Stimulated activated CD4-positive, alpha-beta T cell treated with anti-CD3 and anti-CD28 coated beads, TNF-alpha, amount 100 ng/mL, for 4 hours (primary cell): ENCODE data around the gene ZNF710.

Experiments
- DNase-seq, 3 experiments: peaks; one replicate each; pipeline ENCODE4 v3.0.0-alpha.2; 2020; ENCODE audit warnings: low read depth in 3 of 3

Gene ZNF710

DNA sequence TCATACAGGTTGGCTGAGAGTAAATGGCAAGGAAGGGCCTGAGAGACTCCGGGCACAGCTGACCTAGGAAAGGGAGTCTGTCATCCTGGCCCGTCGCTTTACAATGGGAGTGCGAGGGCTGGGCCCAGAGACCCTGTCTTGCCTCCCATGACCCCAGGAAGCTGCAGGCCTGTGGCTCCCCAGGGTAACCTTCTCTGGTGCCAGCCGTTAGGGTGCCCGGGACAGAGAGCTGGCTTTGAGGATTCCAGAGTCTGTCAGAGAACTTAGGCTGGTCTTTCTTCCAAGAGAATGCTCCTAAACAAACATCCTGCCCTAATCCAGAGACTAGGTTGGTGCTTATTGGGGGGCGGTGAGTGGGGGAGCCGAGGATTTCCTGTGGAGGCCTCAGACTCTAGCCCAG is 18.5 kb downstream of the ZNF710 start:
- no peak for DNase-seq

DNA sequence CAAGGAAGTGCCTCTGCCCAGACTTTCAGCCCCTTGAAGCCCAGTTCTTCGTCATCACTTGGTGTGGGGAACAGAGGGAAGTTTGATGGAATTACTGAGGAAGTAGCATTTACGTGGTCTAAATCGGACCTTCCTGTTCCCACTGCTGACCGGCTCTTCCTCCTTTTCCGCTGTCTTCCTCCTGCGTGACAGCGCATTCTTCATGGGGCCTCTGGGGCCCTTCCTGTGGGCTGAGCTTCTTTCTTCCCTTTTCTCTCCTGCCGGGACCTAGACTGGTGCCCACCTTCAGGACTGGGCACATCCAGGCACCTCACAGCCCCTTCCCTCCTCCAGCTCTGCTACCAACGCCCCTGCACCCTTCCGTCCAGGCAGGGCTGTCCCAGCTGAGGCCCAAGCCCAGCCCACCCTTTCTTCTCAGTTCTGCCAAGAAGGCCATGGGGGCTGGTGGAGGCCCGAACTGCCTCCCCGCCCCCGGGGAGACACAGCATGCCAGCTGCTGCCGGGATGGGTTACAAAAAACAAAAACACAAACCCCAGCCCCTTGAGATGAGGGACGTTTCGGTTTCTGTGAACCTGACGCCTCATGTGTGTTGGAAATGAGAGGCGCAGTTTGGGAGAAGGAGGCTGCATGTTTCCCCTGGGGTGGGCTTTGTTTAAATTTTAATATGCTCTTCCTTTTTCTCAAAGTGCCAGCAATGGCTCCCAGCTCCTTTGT is 19.1 kb downstream of the ZNF710 start:
- DNase-seq, result no peak

DNA sequence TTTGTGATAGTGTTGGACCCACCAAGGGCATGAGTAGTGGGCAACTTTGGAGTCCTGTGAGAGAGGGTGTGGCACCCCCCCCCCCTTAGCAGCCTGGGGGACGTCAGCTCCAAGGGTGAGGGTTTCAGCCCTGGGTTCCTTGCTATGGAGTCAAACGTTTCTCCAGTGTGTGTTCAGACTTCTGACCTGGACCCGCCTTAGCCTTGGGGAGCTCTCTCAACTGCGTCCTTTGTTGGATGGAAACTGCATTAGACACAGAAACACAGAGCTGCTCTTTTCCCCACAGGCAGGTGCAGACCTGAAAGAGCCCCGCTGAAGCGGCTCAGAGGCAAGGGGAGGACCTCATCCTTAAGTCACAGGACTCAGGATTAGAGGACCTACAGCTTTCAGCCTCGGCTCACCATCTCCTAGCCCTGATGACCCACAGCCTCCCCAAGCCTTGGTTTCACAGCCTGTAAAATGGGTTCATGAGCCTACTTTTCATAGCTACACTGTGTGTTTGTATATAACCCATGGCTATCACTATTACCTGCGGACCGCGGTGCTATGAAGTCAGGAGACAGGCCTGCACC is 19.9 kb downstream of the ZNF710 start:
- no peak for DNase-seq

DNA sequence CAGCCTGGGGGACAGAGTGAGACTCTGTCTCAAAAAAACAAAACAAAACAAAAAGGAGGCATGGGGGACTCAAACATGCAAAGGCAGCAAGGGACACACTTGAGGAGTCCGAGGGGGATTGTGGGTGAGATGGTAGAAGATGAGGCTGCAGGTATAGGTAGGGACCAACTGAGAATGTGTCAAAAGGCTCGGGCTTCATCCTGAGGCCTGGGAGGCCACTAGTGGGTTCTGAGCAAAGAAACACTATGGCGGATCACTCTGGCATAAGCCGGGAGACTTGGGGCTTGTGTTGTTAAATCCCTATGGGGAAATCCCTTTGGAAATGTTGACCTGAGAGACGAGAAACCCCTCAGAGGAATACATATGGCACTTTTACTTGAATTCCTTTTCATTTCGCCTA is 21.2 kb downstream of the ZNF710 start:
- no peak for DNase-seq

DNA sequence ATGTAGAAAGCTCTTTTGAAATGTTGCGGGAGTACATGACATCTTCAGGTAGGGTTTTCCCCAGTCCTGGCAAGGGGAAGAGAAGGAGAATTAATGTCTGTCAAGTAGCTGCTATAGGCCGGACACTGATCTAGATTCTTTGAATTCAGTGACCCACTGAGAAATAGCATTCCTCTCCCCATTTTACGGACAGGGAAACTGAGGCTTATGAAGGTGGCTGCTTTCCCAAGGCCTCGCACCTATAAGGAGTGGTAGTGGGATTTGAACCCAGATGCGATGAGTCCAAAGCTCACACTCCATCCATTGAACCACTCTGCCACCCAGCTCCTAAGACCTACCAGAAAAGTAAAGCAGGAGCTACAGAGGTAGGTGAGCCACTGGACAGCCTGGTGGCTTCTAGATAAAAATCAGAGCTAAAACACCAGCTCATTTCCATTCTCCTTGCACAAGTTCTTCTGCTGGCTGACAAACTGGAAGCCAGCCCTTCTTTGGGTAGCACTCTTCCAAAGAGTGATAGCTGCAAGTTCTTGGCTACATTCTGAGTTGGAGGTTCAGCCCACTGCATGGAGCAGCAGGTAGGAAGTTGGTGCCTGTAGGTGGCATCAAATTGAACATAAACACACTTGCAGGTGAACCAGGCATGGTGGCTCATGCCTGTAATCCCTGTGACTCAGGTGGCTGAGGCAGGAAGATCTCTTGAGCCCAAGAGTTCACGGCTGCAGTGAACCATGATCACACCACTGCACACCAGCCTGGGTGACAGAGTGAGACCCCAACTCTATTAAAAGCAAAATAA is 22.0 kb downstream of the ZNF710 start:
- no peak for DNase-seq

DNA sequence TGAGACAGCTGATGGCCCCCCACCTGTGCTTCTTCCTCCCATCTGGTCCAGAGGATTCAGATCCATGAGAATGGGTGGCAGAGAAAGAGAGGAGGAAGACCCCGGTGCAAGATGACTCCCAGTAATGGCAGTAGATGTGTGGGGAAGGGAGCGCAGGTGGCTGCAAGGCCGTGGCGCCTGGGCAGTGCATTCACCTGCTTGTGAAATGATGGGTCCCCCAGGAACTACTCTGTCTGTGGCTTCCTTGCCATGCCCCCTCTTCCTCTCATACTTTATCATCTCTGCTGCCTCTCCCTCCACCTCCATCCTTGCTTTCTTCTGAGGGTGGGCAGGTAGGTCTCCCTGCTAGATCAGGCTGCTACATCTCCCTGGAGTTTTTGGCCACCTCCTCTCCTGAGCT is 23.3 kb downstream of the ZNF710 start:
- no peak for DNase-seq

DNA sequence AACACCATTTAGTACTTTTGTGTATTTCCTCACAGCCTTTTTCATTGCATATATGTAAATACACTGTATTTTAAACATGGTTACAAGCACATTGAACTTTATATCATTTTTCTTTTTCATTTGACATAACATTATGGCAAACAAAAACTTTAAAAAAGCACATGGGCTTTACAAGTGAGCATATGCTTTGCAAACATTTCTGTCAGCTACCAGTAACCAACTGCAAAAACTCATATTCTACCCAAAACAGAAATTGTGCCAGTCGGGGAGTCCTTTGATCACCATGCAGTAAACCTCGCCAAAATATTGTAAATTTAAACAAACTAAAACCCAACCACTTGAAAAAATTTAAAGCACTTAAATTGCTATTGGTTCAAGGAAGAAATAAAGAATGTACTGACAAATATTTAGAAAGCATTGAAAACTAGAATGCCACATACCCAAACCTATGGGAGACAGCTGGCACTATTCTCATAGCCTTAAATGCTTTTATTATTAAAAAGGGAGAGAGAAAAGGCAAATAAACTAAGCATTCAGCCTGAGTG is 24.4 kb downstream of the ZNF710 start:
- DNase-seq, result no peak

DNA sequence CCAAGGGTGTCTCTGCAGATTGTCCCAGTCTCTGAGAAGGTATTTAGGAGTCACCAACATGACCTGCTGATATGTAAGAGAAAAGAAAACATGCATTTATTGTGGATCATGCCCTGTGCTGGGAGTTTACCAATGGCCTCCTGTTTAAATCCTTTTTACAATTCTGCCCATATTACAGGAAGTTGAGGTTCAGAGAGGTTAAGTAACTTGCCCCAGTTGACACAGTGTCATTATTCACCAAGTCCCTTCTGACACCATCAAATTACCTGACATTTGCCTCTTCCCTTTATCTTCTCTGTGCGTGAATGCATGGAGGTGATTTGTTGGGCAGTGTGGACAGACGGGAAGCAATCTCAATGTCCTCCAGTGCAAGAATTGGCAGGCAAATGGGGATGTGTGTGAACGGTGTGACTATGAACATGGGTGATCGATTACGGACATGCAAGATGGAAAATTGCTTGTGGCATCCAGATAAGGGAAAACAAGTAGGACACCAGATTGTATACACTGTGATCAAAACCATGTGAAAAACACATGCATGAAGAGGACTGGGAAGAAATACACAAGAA is 27.3 kb downstream of the ZNF710 start:
- no peak for DNase-seq

DNA sequence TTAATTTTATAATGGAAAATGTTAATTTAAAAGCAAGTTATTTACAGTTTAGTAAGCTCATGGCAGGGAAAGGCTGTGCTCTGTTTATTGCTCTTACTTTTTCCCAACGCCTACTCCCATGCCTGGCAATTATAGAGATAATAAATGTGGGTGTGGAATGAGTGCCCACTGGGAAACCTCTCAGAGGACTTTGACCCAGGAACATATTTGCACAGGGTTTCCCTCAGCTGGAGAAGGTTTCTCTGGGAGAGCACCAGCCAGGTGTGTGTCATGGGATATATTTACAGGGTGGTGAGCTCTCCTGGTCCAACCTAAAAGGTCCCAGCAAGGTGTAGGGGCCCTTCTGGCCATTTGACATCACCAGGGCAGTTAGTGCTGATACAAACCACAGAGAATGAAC is 27.9 kb downstream of the ZNF710 start:
- DNase-seq, result no peak

DNA sequence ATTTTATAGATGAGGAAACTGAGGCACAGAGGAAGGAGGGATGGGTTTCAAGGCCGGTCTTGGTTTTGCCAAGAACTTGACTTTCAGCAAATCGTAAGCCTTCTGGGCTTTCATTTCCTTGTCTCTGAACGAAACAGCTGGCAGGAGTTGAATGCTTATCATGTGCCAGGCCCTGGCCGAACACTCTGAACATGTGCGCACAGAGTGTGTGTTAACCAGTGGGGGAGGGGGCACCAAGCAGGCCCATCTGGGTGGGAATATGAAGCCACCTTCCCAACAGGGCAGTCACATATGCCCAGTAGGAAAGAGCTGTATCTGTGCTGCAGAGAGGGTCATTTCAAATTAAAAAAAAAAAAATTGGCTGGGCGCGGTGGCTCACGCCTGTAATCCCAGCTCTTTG is 29.3 kb downstream of the ZNF710 start:
- DNase-seq, result no peak

DNA sequence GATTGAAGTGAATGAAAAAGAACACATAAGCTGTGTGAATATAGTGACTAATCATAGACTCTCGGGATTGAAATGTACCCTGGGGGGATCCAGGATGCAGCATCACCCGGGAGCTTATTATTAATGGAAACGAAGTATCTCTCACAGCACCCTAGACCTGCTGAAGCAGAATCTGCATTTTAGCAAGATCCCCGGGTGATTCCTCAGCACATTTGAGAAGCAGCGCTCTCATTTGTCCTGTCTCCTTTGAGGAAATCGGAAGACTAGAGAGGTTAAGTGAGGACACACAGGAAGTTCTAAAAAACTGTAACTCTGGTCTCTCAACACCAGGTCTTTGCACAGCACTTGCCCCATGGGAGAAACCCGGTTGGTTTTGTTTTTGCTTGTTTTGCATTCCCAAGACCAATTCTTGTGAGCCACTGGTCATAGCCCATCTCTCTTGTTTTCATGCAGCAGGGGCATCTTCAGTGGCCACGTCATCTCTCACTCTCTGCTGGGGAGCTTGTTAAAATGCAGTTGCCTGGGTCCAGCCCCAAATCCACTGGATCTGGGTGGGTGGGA is 30.2 kb downstream of the ZNF710 start:
- DNase-seq, result no peak

DNA sequence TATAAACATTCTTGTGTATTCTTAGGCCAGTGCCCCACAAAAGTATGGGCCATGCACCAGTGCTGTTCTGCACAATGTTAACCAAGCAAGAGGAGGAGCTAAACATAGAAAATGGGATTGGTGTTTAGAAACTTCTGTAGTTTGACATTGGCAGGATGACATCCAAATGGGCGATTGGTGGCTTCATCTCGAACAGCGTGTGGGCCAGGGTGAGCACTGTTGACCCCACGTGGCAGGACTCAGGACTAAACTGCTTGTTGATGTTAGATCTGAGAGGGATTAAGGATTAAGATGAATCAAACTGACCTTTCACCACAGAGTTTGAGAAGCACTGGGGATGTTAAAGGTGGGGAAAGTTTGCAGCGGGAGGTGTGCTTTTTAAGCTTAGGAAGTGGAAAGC is 31.9 kb downstream of the ZNF710 start:
- DNase-seq, result no peak

DNA sequence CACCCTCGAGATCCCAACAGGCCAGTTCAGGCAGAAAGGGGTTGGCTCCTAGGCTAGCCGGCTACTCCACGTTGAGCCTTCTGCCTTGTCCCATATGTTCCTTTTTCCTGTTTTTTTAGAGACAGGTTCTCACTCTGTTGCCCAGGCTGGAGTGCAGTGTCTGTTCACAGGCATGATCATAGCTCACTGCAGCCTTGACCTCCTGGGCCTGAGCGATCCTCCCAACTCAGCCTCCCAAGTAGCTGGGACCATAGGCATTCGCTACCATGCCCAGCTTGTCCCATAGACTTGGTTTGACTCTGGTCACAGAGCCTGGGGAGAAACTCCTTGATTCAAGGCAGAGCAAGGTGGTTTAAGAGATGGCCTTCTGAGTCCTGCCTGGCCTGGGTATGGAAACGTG is 32.3 kb downstream of the ZNF710 start:
- no peak for DNase-seq

DNA sequence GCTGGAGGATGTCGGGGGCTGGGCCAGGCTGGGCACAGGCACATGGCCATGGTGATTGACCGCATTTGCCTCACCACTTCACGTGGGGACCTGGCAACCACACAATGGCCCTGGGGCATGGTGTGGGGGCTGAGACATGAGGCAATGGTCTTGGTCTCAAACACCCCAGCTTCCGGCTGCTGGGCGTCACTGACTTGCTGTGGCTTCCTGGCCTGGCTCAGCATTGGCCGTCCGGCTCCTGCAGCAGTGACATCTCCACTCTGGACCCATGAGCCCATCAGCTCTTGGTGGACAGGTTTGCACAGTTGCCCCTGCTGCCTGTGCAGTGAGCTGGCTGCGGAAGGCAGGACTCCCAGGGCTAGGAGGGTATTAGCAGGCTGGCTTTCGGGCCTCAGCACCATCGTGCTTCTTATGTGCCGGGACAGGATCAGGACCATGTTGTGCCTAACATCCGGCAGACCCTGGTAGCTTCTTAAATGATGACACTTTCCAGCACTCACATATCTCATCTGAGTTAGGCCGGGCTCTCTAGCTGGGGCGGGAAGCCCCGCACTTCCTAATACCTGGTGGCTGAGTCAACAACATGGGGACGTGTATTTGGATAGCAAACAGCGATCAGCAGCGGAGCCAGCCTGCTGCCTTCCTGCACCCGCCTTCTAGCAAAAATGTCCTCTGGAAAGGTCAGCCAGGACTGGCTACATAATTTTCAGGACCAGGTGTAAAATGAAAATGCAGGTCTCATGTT is 34.1 kb downstream of the ZNF710 start:
- DNase-seq, result no peak

DNA sequence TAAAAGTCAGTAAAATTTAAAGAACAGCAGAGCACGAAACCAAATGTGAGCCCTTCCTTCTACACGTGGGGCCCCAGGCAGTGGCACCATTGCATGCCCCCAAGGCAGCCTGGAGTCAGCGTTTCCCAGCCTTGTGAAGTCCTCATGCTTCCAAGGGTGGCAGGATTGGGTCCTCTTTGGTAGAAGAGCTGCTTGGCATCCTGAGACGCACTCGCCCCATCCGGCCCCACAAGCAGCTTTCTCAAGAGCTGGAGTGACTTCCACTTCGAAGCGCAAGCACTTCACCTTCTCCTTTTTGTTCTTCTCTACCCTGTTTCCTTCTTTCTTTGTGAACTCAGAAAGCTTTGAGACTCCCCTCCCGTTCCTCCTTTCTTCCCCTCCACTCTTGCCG is 34.7 kb downstream of the ZNF710 start:
- DNase-seq, result no peak

DNA sequence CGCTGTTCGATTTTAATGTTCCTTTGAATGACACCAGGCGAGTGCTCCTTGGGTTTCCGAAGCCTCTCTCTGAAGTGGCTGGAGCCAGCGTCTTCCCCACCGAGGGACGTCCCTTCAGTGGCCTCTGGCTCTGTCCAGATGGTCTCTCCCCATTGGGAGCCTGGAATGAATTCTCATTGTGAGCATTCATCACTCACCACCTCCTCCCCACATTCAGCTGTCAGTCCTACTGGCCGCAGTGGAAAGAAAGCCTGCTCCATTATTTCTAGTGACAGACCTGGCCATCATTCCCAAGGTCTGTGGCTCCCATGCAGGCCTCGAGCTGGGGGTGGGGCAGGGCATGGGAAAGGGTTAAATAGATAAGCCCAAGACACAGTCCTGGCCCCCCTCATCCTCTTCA is 35.2 kb downstream of the ZNF710 start:
- DNase-seq, result no peak

DNA sequence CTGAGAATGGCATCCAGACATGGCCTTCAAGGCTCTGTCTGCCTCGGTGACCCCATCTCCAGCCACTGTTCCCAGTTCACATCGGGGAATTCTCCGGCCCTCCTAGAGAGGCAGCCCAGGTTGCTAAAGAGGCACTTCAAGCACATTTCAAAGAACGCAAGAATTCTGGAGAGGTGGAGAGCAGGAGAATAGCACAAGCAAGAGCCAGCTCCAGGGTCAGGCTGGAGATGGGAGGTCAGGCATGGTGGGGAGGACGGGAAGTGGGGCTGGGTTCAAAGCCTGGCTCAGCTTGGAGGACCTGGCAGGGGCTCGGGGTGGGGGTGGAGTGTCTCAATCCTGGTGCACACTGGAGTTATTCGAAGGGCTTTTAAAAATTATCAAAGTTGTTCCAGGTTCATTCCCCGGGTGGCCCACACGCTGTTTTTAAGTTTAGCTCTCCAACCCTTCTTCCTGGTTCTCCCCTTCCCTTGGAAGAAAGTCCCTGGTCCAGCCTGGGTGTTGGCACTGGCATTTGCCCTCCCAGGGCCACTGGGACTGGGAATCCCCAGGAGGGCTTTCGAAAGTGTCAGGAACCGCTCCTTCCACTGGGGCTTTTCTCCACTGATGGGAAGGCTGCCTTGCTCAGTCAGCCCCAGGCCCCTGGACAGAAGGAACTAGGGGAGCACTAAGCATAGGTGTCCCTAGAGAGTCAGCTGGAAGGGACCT is 35.8 kb downstream of the ZNF710 start:
- no peak for DNase-seq

DNA sequence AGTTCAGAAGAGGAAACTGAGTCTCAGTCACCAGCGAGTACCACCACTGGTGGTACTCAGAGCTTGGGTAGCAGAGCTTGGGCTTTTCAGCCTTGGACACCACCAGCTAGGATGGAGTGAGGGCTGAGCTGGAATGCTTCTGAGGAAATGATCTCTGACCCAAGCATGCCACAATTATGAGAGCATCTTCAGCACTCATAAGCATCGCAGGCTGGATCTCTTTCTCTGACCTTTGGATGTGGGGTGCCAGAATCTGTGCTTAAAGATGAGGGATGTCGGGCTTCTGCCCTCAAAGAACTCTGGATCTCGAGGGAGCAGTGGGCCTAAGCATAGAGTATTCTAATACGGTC is 36.4 kb downstream of the ZNF710 start:
- DNase-seq, result no peak

DNA sequence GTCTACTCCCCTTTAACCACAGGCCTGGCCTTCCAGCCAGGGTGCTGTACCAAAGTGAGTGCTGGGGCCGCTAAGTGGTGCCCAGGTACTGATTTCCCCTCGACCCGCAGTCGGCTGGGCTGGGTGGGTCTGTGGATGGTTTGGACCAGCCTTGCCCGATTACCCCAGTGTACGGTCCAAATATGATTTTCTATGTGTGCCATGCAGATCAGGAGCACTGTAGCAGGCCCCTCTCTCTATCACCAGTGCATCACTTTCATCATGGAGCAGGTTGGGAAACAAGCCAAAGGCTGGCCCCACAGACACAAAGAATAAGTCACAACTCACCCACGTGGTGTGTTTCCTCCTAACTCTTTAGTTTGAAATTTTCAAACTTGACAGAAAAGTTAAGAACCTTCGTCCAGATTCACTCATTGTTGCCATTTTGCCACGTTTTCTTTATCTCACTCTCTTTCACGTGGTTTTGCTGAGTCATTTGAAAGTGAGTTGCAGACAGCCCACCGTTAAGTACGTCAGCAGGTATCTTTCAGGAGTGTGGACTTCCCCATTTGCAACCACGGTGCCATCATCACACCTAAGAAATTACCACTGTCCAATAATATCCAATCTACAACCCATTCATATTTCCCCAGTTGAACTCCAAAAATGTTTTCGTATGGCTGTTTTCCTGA is 37.0 kb downstream of the ZNF710 start:
- no peak for DNase-seq

DNA sequence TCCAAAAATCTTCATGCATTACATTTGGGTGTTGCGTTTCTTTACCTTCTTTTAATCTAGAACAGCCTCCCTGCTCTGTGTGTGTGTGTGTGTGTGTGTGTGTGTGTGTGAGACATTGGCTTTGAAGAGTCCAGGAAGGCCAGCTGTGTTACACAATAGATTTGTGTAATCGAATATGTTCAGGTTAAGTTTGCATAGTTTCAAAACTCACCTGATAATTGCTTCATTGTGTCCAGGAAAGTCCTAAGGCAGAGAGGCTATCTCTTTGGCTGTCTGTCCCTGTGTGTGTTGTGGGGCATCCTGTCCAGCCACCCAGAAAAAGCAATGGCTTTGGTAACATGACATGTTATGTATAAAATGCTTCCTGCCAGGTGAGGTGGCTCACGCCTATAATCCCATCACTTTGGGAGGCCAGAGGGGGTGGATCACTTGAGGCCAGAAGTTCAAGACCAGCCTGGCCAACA is 37.5 kb downstream of the ZNF710 start:
- DNase-seq, result no peak
